ENCODE data around the gene NFIX. TPM values are rescaled to one million over a fixed set of nuclear protein-coding genes. Genes with fewer than 3 reads are reported as not detected.

Gene NFIX
- total and polyA plus RNA-seq, 2 experiments from 2014 or later: 0.06 to 0.14 TPM

- peaks cover 4% of the 10 kb centered on the region; the same call in 1 of the 2 replicates for H3F3A ChIP-seq (replicated peaks; ENCODE audit: low read depth)
- H3K27me3 ChIP-seq (ENCODE audit: insufficient read depth): peaks cover 57% of the 10 kb centered on the region
- H3K9me3 Mint-ChIP-seq: no peaks in the 10 kb centered on the region
- no peaks in the 10 kb centered on the region for H3K9me2 ChIP-seq (ENCODE audit: insufficient read depth)
- TF ChIP-seq EZH2 (IDR thresholded peaks at IDR 0.05; ENCODE audit: low read depth, unreplicated experiment): no peak
- no peak for TF ChIP-seq STAT1 (IDR thresholded peaks at IDR 0.05; ENCODE audit: unreplicated experiment)
- TF ChIP-seq ZNF462 (CRISPR knock-in tag; IDR thresholded peaks at IDR 0.05): no peak
- TF ChIP-seq EZH2phosphoT487 (IDR thresholded peaks at IDR 0.05; ENCODE audit: unreplicated experiment): no peak
- no peak for TF ChIP-seq CREB1 (CRISPR knock-in tag; IDR thresholded peaks at IDR 0.05; ENCODE audit: low read depth)
- no peak for TF ChIP-seq NANOG (IDR thresholded peaks at IDR 0.05; ENCODE audit: borderline replicate concordance)
- no peaks in the 10 kb centered on the region for H3K36me3 Mint-ChIP-seq (ENCODE audit: low read depth)
- H3K79me2 ChIP-seq (replicated peaks; ENCODE audit: insufficient read depth): no peaks in the 10 kb centered on the region
- H2AFZ ChIP-seq: no peak overlapping the region
- H3K4me1 Mint-ChIP-seq: peaks cover 6% of the 10 kb centered on the region
- H4K20me1 ChIP-seq (replicated peaks; ENCODE audit: insufficient read depth): no peaks in the 10 kb centered on the region
- H3K27me3 Mint-ChIP-seq (ENCODE audit: insufficient read depth, low read depth, poor library complexity): peaks cover 50% of the 10 kb centered on the region
- no peak for DNase-seq (ENCODE audit: low spot score)
- H3K36me3 ChIP-seq (ENCODE audit: insufficient read depth): no peaks in the 10 kb centered on the region
- H3K4me3 ChIP-seq: no peak overlapping the region
- no peak overlapping the region for H3K4me3 Mint-ChIP-seq
- ATAC-seq: no peak
- H3K27ac Mint-ChIP-seq: no peak overlapping the region
- H3K4me2 ChIP-seq: no peak overlapping the region
- peaks cover 8% of the 10 kb centered on the region; the same call in 1 of the 2 replicates for H3K4me1 ChIP-seq (ENCODE audit: insufficient read depth)
- H3K27ac ChIP-seq (ENCODE audit: low read depth): no peak overlapping the region
Measured at GRCh38 chr19:13034636-13035035, 39.4 kb downstream of the NFIX start.

DNA sequence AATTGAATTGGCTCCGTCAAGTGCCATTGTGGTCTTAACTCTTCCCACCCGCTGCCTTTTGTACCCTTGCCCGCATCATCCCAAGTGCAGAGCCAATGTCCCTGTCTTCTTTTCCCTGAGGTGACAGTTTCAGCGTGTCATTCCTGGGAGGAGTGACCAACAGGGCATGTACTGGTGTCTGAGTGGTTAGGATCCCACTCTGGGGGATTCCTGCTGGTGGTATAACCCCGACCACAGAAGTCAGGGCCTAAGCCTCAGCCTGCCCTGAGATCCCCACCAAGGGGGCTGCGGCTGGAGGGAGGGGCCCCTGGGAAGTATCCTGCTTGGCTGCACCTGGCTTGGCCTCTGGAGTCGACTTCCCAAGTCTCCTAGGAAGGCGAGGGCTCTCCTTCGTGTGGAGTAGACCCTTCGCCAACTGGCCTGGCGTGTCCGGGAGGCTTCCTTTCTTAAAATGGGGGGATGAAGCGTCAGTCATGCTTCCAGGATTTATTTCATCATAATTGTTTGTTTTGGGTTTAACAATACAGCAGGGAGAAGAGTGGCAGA is 40.6 kb downstream of the NFIX start:
- Histone ChIP-seq H2AFZ (no peak overlapping the region), H3K36me3 (ENCODE audit: insufficient read depth) (no peaks in the 10 kb centered on the region), H3K4me2 (no peak overlapping the region), H3K4me1 (ENCODE audit: insufficient read depth) (peaks cover 8% of the 10 kb centered on the region; the same call in 1 of the 2 replicates), H3K4me3 (no peak overlapping the region), H3F3A (replicated peaks; ENCODE audit: low read depth) (0 out of 2 replicates have a peak, but pooled peaks cover 4% of the 10 kb centered on the region), H3K27me3 (ENCODE audit: insufficient read depth) (peaks cover 46% of the 10 kb centered on the region; the same call in 1 of the 2 replicates), H3K9me2 (ENCODE audit: insufficient read depth) (no peaks in the 10 kb centered on the region), H3K27ac (ENCODE audit: low read depth) (no peak overlapping the region), H3K79me2 (replicated peaks; ENCODE audit: insufficient read depth) (no peaks in the 10 kb centered on the region), H4K20me1 (replicated peaks; ENCODE audit: insufficient read depth) (no peaks in the 10 kb centered on the region)
- TF ChIP-seq ETS1 (IDR thresholded peaks at IDR 0.05) (no peak), JUNB (IDR thresholded peaks at IDR 0.05; ENCODE audit: unreplicated experiment) (no peak), EZH2 (IDR thresholded peaks at IDR 0.05; ENCODE audit: low read depth, unreplicated experiment) (no peak), NANOG (IDR thresholded peaks at IDR 0.05; ENCODE audit: borderline replicate concordance) (no peak), EZH2phosphoT487 (IDR thresholded peaks at IDR 0.05; ENCODE audit: unreplicated experiment) (no peak), STAT1 (IDR thresholded peaks at IDR 0.05; ENCODE audit: unreplicated experiment) (no peak)
- DNase-seq (ENCODE audit: low spot score): no peak
- no peak for ATAC-seq
- peaks cover 4% of the 10 kb centered on the region; the same call in 2 of the 3 replicates for H3K4me1 Mint-ChIP-seq
- no peaks in the 10 kb centered on the region for H3K36me3 Mint-ChIP-seq (ENCODE audit: low read depth)
- no peak overlapping the region for H3K4me3 Mint-ChIP-seq
- peaks cover 48% of the 10 kb centered on the region for H3K27me3 Mint-ChIP-seq (ENCODE audit: insufficient read depth, low read depth, poor library complexity)
- no peak overlapping the region for H3K27ac Mint-ChIP-seq
- no peaks in the 10 kb centered on the region for H3K9me3 Mint-ChIP-seq

All from GM23338 (cell line).